PC-9 (cell line): ENCODE measurements around the gene CHST11.

Experiments used
- CTCF ChIP-seq: fragments of 200-600 bp; sonication (generic); conservative IDR thresholded peaks from 2 replicates; pipeline ENCODE4 v1.6.1; 2017; ENCODE audit warnings: mixed run types, antibody characterized with exemption, mild to moderate bottlenecking, moderate library complexity
- EZH2 ChIP-seq: fragments of 200-600 bp; sonication (generic); IDR thresholded peaks from 2 replicates; pipeline ENCODE4 v1.8.0; 2017; ENCODE audit warnings: antibody characterized with exemption, low read depth

- no peak for TF ChIP-seq EZH2
- TF ChIP-seq CTCF: no peak
Observed at GRCh38 chr12:104751594-104751993, 294.8 kb downstream of the CHST11 start.
